Endothelial cell of umbilical vein (primary cell): ENCODE results near the gene METTL9. TPM values are rescaled to one million over a fixed set of nuclear protein-coding genes. Genes with fewer than 3 reads are reported as not detected.
A peak's percentile ranks its signal among the peaks of the same experiment; 100 is the strongest.

ENCODE experiments used
- BruUV-seq: library from RNA; stranded (reverse); fragments of 400-500 nt; replicated peaks from 2 replicates; lab custom pipeline; 2021; lab: Mats Ljungman, UMichigan
- CTCF ChIA-PET: fragments of 300-600, 350-600 bp; sonication (Branson Sonifier 250); formaldehyde crosslinking; loops from one replicate; lab custom pipeline; 2021; ENCODE audit warnings: antibody characterized with exemption, inconsistent platforms; lab: Charles Lee
- POLR2A ChIA-PET: fragments of 300-600, 350-600 bp; sonication (Branson Sonifier 250); formaldehyde crosslinking; loops from one replicate; lab custom pipeline; 2021; ENCODE audit warnings: antibody characterized with exemption, inconsistent platforms; lab: Charles Lee
- DNase-seq: peaks from one replicate; pipeline ENCODE4 v3.0.0-alpha.2; 2011; ENCODE audit warnings: low read depth, low spot score
- FAIRE-seq: peaks from 2 replicates; lab custom pipeline; 2011; peaks lifted over from hg19 to GRCh38; lab: Jason Lieb, UNC
- H2AFZ ChIP-seq: 2 replicates; pipeline ENCODE4 v1.6.0; 2012; ENCODE audit warnings: low read depth, low read length, control low read depth, inconsistent platforms
- H3K27ac ChIP-seq: 2 replicates; pipeline ENCODE4 v1.5.1; 2011; ENCODE audit warnings: low read depth, mild to moderate bottlenecking, control low read depth, low read length, moderate library complexity; ENCODE audit not compliant: insufficient read depth
- H3K27me3 ChIP-seq, 2 experiments: 2 replicates each; pipeline versions ENCODE4 v1.6.0 to v1.6.1; 2011; ENCODE audit warnings: low read length in 2 of 2, mixed read lengths in 1 of 2; ENCODE audit not compliant: control insufficient read depth in 2 of 2, insufficient read depth in 2 of 2
- H3K36me3 ChIP-seq, 2 experiments: 2 replicates in 1 of 2; 3 replicates in 1 of 2; pipeline ENCODE4 v1.5.1; 2011; ENCODE audit warnings: low read length in 2 of 2, mild to moderate bottlenecking in 1 of 2, moderate library complexity in 1 of 2; ENCODE audit not compliant: control insufficient read depth in 2 of 2, insufficient read depth in 2 of 2; ENCODE audit errors: extremely low read depth in 1 of 2
- H3K4me1 ChIP-seq: 3 replicates; pipeline ENCODE4 v1.5.1; 2011; ENCODE audit warnings: mild to moderate bottlenecking, low read length; ENCODE audit not compliant: control insufficient read depth, insufficient read depth; ENCODE audit errors: extremely low read depth
- H3K4me2 ChIP-seq: 2 replicates; pipeline ENCODE4 v1.6.1; 2011; ENCODE audit warnings: low read length, control low read depth, mixed read lengths; ENCODE audit not compliant: insufficient read depth
- H3K4me3 ChIP-seq, 3 experiments: fragments of 200-600 bp in 1 of 3; sonication (generic), shearing (Covaris generic) in 1 of 3; replicated peaks in 1 of 3; 2 replicates each; pipeline ENCODE4 v1.5.1; 2011 to 2016; ENCODE audit warnings: control low read depth in 3 of 3, low read length in 3 of 3, mild to moderate bottlenecking in 2 of 3, inconsistent platforms in 1 of 3, low read depth in 1 of 3, moderate library complexity in 1 of 3; ENCODE audit not compliant: insufficient read depth in 1 of 3
- H3K79me2 ChIP-seq: 2 replicates; pipeline ENCODE4 v1.6.0; 2012; ENCODE audit warnings: low read length, inconsistent platforms; ENCODE audit not compliant: control insufficient read depth, insufficient read depth
- H3K9ac ChIP-seq: replicated peaks from 2 replicates; pipeline ENCODE3; 2011; ENCODE audit warnings: low read length, control low read depth; ENCODE audit not compliant: insufficient read depth; ENCODE audit errors: extremely low read depth
- H3K9me1 ChIP-seq: replicated peaks from 3 replicates; pipeline ENCODE4 v1.6.0; 2011; ENCODE audit warnings: mild to moderate bottlenecking, low read length; ENCODE audit not compliant: control insufficient read depth, insufficient read depth; ENCODE audit errors: extremely low read depth
- H3K9me3 ChIP-seq: replicated peaks from 2 replicates; pipeline ENCODE4 v1.5.1; 2012; ENCODE audit warnings: low read length, inconsistent platforms; ENCODE audit not compliant: control insufficient read depth, insufficient read depth
- H4K20me1 ChIP-seq: replicated peaks from 2 replicates; pipeline ENCODE3; 2011; ENCODE audit warnings: mild to moderate bottlenecking, low read length; ENCODE audit not compliant: control insufficient read depth, insufficient read depth; ENCODE audit errors: extremely low read depth
- EZH2 ChIP-seq: IDR thresholded peaks from 2 replicates; pipeline ENCODE4 v1.6.1; 2012; ENCODE audit warnings: borderline replicate concordance, low read depth, mild to moderate bottlenecking, moderate library complexity, low read length, inconsistent platforms; ENCODE audit not compliant: severe bottlenecking
- FOS ChIP-seq: IDR thresholded peaks from 2 replicates; pipeline ENCODE4 v1.6.1; 2011; ENCODE audit warnings: mild to moderate bottlenecking, low read length, moderate library complexity, borderline replicate concordance; ENCODE audit not compliant: insufficient read depth
- GATA2 ChIP-seq: IDR thresholded peaks from 2 replicates; pipeline ENCODE4 v1.7.0; 2011; ENCODE audit warnings: low read depth, mild to moderate bottlenecking, moderate library complexity, mixed read lengths, low read length; ENCODE audit not compliant: insufficient read length, insufficient read depth
- POLR2A ChIP-seq: IDR thresholded peaks from 2 replicates; pipeline ENCODE4 v1.6.1; 2012; ENCODE audit warnings: low read depth, mild to moderate bottlenecking, control low read depth, low read length
- dilution Hi-C: fragments of 300-500 bp; cut with MboI; formaldehyde crosslinking; loops from one replicate; pipeline ENCODE4 v1.15.0; 2019; ENCODE audit warnings: low sequenced_read_pairs; ENCODE audit not compliant: extremely low pct_ligation_motif_present
- intact Hi-C: fragments of 100-400 bp; cut with micrococcal nuclease; formaldehyde crosslinking; loops from one replicate; pipeline ENCODE4 v1.10.0; 2022
- polyA plus RNA-seq, 4 experiments: library from polyadenylated mRNA; depleted of rRNA in 3 of 4; stranded (reverse) in 3 of 4; unstranded in 1 of 4; fragments of >200 nt; gene quantifications; 2 replicates each; pipeline versions ENCODE4 v1.2.1 to v1.2.3, GENCODE V29; 2011 to 2012; ENCODE audit warnings: missing spikeins in 1 of 4
- total RNA-seq: library from RNA; stranded (reverse); gene quantifications from 2 replicates; pipeline ENCODE4 v1.2.3, GENCODE V29; 2021
- TF ChIP-seq, protein P1 (sequence below): IDR thresholded peaks from 2 replicates; pipeline ENCODE4 v1.6.1; 2011; ENCODE audit not compliant: insufficient read depth, insufficient read length
- TF ChIP-seq, protein P2 (sequence below), 2 donors: IDR thresholded peaks; 1 replicate in 1 of 2; 2 replicates in 1 of 2; pipeline ENCODE4 v1.5.1; 2011; ENCODE audit warnings: low read length in 2 of 2, mild to moderate bottlenecking in 2 of 2, moderate library complexity in 2 of 2, control low read depth in 1 of 2, inconsistent platforms in 1 of 2, low read depth in 1 of 2; ENCODE audit not compliant: insufficient read depth in 1 of 2; ENCODE audit errors: extremely low read depth in 1 of 2

METTL9 gene
- total and polyA plus RNA-seq, 2 donors (not counting 3 experiments of a cell fraction or from before 2014, with no cell fraction given) = 53.8 to 121 TPM

GRCh38 chr16:21653571-21653970 lies 54.2 kb downstream of the METTL9 start:
- no TSS peak for BruUV-seq
- dilution Hi-C loops (no loop called here), intact Hi-C loops (no loop called here)
- Histone ChIP-seq H2AFZ (no peak overlapping the region), H3K4me3 (no peak overlapping the region), H3K36me3 (peaks cover 2% of the 10 kb centered on the region in 2 experiments), H3K9me1 (no peaks in the 10 kb centered on the region), H3K4me1 (peaks cover 6% of the 10 kb centered on the region), H4K20me1 (no peaks in the 10 kb centered on the region), H3K4me2 (no peak overlapping the region), H3K79me2 (peaks cover 2% of the 10 kb centered on the region), H3K27ac (no peak overlapping the region), H3K9ac (no peak overlapping the region), H3K27me3 (no peaks in the 10 kb centered on the region), H3K9me3 (no peaks in the 10 kb centered on the region)
- ChIA-PET POLR2A (no interaction called here), CTCF (no interaction called here)
- TF ChIP-seq, protein P1, sequence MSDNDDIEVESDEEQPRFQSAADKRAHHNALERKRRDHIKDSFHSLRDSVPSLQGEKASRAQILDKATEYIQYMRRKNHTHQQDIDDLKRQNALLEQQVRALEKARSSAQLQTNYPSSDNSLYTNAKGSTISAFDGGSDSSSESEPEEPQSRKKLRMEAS = no peak
- TF ChIP-seq, protein P2, sequence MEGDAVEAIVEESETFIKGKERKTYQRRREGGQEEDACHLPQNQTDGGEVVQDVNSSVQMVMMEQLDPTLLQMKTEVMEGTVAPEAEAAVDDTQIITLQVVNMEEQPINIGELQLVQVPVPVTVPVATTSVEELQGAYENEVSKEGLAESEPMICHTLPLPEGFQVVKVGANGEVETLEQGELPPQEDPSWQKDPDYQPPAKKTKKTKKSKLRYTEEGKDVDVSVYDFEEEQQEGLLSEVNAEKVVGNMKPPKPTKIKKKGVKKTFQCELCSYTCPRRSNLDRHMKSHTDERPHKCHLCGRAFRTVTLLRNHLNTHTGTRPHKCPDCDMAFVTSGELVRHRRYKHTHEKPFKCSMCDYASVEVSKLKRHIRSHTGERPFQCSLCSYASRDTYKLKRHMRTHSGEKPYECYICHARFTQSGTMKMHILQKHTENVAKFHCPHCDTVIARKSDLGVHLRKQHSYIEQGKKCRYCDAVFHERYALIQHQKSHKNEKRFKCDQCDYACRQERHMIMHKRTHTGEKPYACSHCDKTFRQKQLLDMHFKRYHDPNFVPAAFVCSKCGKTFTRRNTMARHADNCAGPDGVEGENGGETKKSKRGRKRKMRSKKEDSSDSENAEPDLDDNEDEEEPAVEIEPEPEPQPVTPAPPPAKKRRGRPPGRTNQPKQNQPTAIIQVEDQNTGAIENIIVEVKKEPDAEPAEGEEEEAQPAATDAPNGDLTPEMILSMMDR (IDR thresholded peaks at IDR 0.05; ENCODE audit: extremely low read depth in 1 of 2, insufficient read depth in 1 of 2, low read depth in 1 of 2, low read length in 2 of 2) = no peak
- no peak for TF ChIP-seq GATA2
- no peak for TF ChIP-seq POLR2A
- no peak for TF ChIP-seq EZH2
- DNase-seq = no peak
- FAIRE-seq = no peak

DNA sequence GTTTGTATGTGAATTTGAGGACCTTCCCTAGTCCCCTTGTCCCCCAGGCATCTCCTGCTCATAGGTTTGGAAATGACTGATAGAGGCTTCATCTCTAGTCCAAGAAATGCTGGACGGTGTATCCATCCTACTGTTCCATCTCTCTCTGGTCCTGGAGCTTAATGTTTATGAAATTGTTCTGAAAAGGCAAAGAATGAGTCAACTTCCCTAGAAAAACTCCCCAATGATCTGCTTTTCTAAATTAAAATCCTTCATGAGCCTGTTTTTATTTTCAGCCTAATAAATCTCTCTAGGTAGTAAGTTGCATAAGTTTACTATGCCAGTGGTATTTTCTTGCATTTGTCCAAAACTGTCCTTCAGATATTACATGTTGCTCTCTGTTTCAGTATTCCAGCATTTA lies 55.1 kb downstream of the METTL9 start:
- Histone ChIP-seq H4K20me1 (no peaks in the 10 kb centered on the region), H3K27me3 (no peaks in the 10 kb centered on the region), H3K27ac (no peak overlapping the region), H3K9me1 (no peaks in the 10 kb centered on the region), H3K4me2 (no peak overlapping the region), H3K9ac (no peak overlapping the region), H3K36me3 (peaks cover 2% of the 10 kb centered on the region in 2 experiments), H3K9me3 (no peaks in the 10 kb centered on the region), H3K4me1 (peaks cover 6% of the 10 kb centered on the region), H2AFZ (no peak overlapping the region), H3K4me3 (no peak overlapping the region), H3K79me2 (peaks cover 2% of the 10 kb centered on the region)
- TF ChIP-seq EZH2 (no peak), FOS (peak; percentile 33)
- TF ChIP-seq, protein P1 = no peak
- FAIRE-seq = peak; percentile 84
- intact Hi-C loops = no loop called here
- no TSS peak for BruUV-seq
- dilution Hi-C loops = no loop called here
- ChIA-PET CTCF (interaction anchor here (0.7 to 1.0 kb wide), 3 partner anchors 9 to 44 kb away, joined by 3 to 7 read pairs (median 3); no protein-coding TSS in a partner anchor), POLR2A (no interaction called here)
- DNase-seq = no peak
